Measurements from ENCODE around the gene KRTAP5-4.
A peak's percentile ranks its signal among the peaks of the same experiment; 100 is the strongest.
"Not testable (repeated sequence)": the region's sequence is repeated elsewhere in the genome, so short reads cannot be mapped to it uniquely, and the experiment has no call there.

The KRTAP5-4 gene

DNA sequence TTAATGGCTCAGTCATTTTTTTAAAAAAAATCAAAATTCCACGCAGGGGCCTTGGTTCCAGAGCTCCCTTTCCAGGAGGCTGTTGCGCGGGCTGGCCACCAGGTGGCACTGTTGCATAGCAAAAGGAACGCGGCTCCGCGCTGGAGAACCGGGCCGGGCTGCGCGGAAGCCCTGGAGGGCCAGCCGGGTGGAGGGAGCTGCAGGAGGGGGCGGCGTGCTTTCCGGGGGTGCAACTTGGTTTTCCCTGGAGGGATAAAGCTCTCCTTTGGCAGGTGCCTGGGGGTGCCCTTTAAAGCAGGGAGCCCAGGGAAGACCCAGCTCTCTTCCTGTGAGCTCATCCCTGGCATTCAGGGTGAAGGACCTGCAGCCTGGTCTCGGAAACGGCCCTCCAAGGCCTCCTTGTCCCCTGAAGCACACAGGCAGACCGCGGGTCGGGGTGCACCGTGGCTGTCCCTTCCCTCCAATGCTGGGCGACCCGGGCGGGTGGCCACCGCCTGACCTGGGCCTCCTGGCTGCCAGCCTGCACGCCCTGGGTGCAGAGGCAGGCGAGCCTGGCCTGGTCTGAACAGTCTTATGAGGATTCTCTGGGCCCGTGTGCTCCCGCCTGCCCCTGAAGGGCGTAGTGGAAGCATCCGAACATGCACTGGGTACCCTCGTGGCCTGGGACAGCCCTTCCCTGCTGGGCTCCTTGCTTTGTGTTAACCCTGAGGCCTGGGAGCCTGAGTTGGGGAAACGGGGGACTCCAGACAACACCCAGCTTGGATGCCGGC, 31.0 kb upstream of the KRTAP5-4 start:
- DNase-seq (ENCODE audit: low read depth), result peak; percentile 37

DNA sequence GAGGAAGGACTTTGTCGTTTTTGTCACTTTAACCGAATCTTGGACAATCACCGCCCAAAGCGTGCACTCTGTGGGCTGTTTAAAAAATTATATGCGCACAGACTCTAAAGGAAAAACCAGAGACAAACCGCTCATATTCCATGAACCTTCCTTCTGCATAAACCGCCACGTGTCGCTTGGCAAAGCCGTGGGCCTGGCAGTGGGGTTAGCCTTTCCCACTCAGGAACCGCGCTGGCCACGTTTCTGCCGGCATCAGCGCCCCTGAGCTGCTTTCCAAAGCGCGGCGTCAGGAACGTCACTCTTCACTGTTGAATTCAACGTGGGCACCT, 30.5 kb upstream of the KRTAP5-4 start:
- DNase-seq (ENCODE audit: low read depth), result no peak

DNA sequence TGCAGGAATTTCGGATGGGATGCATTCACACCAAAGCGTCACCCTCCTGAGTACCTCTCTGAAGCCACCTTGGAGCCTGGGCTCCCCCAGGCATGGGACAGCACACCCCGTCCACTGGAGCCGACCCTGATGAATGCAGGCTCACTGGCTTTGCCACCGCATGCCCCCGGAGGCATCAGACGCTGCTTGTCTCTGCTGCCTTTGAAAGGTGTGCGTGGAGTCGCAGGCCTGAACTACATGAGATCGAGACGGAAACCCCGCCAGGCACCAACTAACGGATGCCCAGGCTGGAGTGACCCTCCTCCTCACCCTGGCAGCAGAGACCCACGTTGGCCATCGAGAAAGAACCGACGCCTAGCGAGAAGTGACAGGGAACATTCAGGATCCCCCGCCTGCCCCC, 30.1 kb upstream of the KRTAP5-4 start:
- no peak for DNase-seq (ENCODE audit: low read depth)

DNA sequence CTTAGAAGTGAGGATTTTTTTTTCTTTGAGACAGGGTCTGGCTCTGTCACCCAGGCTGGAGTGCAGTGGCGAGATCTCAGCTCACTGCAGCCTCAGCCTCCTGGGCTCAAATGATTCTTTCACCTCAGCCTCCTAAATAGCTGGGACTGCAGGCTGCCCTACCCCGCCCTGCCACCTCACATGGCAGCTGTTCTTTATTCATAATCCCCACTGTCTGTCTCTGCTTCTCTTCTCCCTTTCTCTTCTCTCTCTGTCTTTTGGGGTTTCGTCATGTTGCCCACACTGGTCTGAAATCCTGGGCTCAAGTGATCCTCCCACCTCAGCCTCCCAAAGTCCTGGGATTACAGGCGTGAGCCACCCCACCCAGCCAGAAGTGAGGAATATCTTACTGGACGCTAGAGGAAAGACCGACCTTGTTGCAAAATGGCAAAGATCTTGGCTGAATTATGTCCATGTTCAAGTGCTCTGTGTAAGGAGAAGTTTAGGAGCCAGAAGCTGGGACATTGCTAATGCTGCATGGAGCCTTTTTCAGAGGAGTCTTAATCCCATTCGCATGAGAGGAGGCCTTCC, 29.6 kb upstream of the KRTAP5-4 start:
- no peak for DNase-seq (ENCODE audit: low read depth)

DNA sequence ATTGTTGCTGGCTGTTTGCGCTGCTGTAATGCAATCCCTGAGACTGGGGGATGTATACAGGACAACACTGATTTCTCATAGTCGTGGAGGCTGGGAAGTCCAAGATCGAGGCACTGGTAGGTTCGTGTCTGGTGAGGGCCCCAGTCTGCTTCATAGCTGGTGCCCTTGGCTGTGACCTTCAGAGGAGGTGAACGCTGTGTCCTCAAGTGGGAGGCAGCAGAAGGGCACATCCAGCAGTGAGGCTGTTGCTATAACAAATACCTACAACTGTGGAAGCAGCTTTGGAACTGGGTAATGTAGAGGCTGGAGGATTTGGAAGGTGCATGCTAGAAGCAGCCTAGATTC, 29.0 kb upstream of the KRTAP5-4 start:
- no peak for DNase-seq (ENCODE audit: low read depth)

DNA sequence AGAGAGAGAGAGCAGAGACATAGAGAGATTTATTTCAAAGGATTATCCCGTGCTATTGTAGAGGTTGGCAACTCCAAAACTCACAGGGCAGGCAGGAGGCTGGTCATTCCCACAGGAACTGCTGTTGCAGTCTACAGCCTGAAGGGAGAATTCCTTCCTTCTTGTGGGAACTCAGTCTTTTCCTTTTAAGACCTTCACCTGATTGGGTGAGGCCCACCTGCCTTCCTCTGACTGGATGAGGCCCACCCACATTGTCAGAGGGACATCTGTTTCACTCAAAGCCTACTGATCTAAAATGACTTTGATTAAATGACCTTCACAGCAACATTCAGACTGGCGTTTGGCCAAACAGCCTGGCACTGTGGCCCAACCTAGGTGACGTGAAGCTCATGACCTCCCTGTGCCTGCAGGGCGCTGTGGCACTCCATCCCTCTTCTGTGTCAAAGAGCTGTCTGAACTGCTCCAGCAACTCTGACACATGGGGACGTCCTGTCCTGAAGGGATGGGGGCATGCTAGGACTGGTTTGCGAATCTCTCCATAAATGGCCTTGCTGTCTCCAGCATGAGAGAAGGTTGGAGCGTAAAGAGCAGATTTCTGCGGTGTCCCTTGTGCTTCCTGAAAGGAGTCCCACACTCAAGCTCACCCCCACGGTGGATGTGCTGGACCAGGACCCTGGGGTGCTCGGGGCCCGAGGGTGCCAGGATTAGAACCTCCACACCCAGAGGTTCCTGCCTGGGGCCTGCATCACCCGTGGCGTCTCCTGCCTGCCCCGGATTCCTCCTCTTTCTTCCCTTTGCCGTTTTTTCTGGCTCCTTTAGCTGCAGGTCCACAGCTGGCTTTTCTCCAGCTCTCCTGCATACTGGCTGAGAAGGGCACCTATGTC, 28.3 kb upstream of the KRTAP5-4 start:
- DNase-seq (ENCODE audit: low read depth), result no peak

DNA sequence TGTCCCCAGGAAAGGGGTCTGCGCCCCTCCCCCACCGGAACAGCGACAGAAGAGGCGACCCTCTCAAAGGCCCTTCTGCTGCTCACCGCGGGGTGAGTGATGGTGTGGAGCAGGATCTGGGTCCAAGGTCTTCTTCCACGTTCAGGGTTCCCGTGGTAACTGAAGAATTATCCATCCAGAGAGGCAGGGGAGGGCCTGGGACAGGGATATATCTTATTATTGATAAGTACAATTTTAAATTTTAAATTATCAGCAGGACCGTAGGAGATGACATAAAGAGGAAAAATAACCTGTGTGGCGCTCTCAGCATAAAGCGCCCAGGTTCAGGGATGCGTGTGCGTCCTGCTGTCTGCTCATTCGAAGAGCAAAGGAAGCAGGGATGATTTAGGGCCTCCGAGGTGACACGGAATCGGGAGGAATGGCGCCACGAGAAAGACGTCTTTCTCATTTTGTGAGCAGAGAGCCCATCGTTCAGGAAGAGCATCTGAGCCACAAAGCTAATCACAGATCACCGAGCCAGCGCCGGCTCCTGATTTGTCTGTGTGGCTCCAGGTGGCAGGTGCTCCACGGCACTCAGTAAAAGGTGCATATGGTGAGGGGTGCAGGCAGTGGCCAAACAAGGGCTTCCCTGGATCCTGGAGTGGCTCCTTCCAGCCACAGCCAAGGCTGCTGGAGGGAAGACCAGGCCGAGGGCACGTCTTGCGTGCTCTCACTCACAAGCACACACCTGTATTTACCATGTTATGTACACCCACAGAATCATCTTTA, 26.9 kb upstream of the KRTAP5-4 start:
- no peak for DNase-seq (ENCODE audit: low read depth)

DNA sequence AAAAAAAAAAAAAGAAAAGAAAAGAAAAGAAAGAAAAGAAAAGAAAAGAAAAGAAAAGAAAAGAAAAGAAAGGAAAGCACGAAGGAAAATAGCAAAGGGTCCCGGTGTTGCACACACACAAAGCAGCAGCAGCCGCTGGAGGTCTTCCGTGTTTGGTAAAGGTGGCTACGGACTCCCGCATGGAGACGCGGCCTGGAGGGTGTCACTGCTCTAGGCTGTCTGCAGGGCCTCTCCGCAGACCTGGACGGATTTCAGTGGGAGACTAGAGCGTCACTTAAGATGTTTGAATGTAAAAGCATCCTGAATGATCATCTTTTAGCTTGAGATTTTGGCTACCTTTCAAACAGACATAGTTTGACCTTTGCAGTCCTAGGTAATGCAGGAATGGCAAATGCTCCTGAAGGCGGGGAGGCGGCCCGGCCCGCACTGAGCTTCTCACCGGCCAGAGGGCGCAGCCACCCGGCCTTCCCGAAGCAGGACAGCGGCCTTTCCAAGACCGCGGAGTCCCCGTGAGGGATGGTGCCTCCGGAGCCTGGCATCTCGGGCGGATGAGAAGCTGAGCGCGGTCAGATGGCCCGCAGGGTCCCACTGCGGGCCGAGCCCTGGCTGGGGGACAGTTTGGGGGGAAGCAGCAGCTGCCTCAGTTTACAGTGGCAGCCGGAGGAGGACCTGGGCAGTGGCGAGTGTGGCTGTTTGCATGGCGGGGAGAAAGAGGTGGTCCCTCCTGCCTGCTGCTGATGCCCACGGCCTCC, 26.1 kb upstream of the KRTAP5-4 start:
- no peak for DNase-seq (ENCODE audit: low read depth)

DNA sequence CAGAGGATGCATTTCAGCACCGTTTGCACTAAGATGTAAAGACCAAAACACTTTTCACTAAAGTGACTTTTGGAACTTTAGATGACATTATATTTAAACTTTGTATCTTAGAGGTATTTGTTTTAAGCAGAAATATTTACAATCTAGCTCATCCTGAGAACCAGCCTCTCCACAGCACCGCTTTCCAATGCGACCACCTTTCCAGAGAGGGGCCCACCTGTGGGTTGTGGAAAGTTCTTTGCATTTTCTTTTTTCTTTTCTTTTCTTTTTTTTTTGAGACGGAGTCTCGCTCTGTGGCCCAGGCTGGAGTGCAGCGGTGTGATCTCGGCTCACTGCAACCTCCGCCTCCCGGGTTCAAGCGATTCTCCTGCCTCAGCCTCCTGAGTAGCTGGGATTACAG, 24.6 kb upstream of the KRTAP5-4 start:
- DNase-seq (ENCODE audit: low read depth), result not testable (repeated sequence)

DNA sequence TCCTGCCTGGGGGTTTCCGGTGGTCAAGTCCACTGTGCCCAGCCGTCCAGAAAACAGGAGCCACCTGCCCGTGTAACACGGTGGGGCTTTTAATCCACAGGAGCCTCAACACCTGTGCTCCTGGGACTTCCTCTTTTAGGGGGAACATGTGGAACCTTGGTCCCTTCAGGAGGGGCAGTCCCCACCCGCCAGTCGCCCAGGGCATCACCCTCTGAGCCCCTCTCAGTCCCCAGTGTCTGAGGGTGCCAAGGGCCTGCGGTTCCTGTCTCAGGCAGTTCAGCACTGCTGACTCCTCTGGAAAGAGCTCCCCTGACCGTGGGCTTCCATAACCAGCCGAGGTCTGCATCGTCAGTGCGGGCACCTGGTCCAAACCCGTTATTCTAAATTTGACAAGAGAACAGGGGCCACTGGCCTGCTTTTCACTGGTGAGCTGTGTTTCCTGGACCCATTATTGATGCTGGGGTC, 23.5 kb upstream of the KRTAP5-4 start:
- DNase-seq (ENCODE audit: low read depth), result no peak

DNA sequence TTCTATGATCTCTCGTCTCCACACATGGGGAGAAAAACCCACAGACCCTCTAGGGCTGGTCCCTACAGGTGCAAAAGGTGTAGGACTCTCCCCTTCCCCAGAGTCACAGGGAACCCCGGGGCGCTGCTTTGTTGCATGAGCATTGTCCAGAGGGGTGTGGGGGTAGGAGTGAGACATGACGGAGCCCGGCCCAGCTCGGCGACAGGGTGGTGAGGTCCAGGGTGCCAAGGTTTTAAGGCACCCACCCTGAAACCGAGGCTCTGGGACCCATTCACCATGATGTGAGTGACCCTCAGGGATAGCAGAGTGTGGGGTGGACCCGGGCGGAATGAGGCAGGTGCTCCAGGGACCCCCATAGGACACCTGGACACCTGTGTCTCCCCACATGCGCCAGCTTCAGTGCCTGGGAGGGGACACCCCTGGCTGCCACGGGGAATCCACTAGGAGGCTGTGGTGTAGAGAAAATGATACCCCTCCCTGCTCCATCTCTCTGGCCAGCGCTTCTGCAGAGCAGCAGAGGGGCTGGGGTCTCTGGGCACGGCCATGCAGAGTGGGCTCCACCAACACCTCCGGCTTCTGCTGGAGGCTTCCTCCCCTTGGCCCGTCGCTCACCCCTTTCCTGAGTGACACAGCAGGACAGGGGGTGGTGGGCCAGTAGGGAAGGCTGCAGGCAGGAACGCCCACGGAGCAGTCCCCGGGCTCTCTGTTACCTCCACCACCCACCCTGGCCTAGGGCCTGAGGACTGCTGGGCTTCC, 22.8 kb upstream of the KRTAP5-4 start:
- no peak for DNase-seq (ENCODE audit: low read depth)

DNA sequence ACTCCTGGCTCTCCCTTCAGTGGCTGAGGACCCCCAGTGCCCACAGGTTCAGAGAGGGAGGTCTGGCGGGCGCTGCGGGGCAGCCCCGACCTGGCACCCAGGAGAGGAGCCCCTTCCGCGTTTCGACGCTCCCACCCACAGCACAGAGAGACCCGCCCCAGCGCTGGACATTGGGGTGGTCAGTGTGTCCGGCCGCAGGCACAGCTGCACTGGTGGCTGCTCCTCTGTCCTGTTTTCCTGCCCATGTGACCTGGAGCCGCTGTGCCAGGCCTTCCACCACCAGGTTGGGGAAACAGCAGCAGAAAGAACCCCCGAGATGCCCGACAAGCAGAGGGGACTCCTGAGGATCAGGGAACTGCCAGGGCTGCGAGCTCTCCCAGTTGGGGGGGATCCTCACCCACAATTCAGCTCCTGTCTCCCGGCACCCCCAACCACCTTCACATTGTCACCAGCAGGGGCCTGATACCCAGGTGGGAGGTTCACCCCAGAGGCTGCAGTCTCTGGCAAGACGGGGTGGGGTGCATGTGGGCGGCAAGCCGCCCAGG, 21.3 kb upstream of the KRTAP5-4 start:
- DNase-seq (ENCODE audit: low read depth), result no peak

DNA sequence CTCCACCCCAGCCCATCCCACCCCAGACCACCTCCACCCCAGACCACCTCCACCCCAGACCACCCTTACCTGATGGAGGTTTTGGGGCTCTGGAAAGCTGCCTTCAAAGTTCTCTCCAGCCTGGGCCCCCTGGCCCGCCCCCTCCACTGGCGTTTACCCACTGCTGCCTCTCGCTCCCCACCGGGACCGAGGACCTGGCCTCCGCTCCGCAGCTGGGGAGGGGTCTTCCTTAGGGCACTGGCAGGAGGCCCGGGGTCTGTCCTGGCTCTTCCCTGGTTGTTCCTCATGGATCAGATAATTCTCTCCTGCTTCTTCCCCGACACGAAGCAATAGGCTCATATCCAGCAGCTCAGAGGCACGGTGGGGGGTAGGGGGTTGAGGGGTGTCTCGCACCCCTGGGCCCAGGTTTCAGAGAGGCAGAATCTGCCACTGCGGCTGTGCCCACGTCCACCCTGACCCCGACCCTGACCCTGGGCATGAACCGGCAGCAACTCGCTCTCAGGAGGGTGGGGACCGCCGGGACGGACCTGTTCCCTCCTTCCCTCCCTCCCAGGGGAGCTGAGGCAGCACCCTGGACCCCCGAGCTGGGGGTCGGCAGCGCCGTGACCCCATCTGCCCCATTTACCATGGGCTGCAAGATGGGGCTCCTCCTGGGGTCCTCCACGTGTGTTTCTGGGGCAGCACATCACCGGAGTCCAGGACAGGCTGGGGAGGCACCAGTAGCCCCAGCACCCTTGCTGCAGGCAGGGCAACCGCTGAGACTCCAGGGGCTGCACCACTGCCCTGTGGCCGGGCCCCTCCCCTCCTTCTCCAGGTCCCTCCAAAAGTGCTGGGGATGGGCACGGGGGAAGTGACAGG, 20.6 kb upstream of the KRTAP5-4 start:
- DNase-seq (ENCODE audit: low read depth), result no peak

DNA sequence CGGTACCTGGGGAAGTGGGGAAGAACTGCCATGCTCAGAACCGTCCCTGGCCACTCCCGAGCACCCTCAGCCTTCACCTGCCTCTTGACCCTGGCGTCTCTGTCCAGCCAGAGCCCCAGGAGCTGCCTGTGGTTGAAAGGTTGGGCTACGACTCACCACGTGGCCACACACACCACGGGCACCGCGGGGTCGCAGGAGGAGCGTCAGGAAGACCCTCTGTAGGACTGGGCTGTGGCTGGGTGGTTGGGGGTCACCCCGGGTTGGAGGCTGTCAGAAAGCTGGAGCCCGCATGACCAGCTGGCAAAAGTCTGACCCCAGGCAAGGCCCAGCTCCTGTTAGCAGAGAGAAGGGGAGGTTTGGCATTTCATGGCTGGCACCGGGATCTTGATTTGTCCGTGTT, 19.2 kb upstream of the KRTAP5-4 start:
- DNase-seq (ENCODE audit: low read depth), result no peak

DNA sequence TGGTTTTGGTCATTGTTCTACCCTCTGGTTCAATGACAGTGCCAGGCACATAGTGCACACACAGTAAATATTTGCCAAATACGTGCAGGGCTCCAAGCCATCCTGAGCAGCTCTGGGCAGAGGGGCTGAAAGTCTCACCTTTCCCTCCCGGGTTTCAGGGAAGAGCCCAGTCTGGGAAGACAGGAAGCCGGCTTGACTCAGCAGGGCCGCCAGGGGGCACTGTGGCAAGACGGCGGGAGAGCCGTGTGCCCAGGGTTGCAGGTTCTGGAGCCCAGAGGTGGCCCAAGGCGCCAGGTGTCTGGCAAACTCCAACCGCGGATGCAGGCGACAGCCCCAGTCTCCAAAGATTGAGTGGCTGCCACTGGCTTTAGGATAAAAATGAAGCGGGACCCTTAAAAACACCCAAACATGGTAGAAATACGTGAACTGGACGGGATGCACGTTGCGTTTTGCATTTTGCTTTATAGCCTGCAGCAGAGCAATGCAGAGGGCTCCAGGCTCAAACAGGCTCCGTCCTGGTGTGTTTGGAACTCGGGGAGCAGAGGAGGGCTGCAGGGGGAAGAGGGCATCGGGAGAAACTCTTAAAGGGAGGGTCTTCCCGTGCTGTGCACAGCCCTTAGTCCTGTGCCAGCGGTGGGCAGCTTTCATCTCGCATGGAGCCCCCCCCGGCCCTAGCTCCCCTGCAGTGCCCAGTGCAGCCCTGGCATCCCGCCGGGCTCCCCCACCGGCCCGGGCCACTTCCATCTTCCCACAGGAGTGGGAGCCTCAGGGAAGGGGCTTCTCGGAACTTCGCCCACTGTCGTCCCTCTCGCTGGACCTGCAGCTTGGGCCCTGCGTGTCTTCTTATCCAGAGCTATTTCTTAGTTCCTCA, 18.4 kb upstream of the KRTAP5-4 start:
- peak; percentile 16 for DNase-seq (ENCODE audit: low read depth)

DNA sequence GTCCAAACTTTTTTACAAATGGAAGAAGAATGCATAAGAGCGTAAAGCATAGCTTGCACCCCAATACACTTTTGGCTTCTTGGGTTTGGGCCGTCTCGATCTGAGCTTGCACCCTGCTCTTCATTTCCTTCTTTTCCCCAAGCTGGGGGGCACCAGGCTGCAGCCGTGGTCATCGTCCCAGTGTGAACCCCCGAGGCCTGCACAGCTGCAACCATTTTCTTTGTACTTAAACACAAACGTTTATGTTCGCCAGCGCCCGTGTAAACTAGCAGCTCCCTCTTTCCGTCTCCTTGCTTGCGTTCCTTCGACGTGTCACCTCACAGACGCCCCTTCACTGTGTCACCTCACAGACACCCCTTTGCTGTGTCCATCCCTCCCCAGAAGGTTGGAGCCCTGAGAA, 17.7 kb upstream of the KRTAP5-4 start:
- DNase-seq (ENCODE audit: low read depth), result no peak

DNA sequence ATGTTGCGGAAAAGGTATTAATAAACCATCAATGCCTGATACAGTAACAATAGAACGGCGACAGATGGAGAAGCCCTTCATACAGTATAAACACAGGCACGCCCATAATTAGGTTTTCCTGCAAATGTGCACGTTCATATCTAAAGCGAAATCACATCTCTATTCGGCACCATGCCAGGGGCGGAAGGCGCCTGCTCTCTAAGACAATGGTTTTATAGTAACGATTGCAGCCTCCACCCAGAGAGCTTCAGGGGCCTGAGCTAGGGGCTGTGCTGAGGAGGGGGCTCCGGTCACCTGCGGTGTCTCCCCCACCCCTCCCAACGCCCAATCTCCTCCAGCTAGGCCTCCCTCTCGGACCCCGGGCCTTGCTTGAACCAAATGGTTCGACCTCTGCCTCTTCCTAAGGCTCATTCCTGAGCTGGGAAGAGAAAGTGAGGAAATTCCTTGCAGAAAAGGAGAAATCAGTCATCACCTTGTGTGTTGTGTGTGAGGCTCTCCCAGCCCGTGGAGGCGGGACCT, 17.2 kb upstream of the KRTAP5-4 start:
- no peak for DNase-seq (ENCODE audit: low read depth)

DNA sequence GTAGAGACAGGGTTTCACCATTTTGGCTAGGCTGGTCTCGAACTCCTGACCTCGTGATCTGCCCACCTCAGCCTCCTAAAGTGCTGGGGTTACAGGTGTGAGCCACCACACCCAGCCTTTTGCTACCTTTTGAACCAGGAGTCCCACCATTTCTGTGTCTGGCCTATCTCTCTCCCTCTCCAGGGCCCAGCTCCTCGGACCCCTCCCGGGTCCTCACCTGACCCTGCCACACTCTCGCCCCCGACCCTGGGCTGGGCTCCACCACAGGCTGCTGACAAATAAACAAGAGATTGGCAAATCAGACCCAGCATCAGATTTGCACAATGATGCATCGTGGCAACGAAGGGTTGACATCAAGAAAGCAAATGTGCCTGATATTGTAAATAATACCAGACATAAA, 16.4 kb upstream of the KRTAP5-4 start:
- no peak for DNase-seq (ENCODE audit: low read depth)

Measured in iris pigment epithelial cell (primary cell).